Globus pallidus (tissue), 1 donor: ENCODE data around the gene TNS4.

Experiments used
- DNase-seq: peaks from one replicate; pipeline ENCODE4 v3.0.0-alpha.2; 2015; ENCODE audit warnings: low spot score

Gene TNS4

DNA sequence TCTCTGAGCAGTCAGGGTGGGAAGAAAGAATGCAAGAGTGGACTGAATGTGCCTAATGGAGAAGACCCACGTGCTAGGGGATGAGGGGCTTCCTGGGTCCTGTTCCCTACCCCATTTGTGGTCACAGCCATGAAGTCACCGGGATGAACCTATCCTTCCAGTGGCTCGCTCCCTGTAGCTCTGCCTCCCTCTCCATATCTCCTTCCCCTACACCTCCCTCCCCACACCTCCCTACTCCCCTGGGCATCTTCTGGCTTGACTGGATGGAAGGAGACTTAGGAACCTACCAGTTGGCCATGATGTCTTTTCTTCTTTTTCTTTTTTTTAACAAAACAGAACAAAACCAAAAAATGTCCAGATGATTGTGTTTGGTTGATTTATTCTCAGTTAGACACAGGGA lies 44.1 kb downstream of the TNS4 start:
- DNase-seq, result no peak

DNA sequence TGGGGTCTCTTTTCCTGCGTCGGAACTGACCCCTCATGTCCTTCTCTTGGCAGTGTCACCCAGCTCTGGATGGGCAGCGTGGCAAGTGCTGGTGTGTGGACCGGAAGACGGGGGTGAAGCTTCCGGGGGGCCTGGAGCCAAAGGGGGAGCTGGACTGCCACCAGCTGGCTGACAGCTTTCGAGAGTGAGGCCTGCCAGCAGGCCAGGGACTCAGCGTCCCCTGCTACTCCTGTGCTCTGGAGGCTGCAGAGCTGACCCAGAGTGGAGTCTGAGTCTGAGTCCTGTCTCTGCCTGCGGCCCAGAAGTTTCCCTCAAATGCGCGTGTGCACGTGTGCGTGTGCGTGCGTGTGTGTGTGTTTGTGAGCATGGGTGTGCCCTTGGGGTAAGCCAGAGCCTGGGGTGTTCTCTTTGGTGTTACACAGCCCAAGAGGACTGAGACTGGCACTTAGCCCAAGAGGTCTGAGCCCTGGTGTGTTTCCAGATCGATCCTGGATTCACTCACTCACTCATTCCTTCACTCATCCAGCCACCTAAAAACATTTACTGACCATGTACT lies 44.9 kb downstream of the TNS4 start:
- no peak for DNase-seq

DNA sequence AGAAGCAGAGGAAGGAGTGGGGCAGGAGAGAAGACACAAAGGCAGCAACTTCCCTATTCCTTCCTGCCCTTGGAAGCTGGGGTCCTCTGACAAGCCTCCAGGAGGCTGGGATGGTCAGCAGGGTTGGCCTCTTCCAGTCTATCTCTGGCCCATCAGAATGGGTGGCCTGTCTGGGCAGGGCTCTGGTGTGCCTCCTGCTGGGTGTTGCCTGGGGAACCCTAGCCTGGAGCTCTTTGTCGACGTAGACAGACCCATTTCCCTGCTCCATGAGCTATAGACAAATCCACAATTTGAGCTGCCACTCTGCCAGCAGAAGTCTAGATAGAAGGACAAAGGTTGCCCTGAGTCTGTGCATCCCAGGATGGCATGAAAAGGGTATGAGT lies 46.8 kb downstream of the TNS4 start:
- DNase-seq, result no peak

DNA sequence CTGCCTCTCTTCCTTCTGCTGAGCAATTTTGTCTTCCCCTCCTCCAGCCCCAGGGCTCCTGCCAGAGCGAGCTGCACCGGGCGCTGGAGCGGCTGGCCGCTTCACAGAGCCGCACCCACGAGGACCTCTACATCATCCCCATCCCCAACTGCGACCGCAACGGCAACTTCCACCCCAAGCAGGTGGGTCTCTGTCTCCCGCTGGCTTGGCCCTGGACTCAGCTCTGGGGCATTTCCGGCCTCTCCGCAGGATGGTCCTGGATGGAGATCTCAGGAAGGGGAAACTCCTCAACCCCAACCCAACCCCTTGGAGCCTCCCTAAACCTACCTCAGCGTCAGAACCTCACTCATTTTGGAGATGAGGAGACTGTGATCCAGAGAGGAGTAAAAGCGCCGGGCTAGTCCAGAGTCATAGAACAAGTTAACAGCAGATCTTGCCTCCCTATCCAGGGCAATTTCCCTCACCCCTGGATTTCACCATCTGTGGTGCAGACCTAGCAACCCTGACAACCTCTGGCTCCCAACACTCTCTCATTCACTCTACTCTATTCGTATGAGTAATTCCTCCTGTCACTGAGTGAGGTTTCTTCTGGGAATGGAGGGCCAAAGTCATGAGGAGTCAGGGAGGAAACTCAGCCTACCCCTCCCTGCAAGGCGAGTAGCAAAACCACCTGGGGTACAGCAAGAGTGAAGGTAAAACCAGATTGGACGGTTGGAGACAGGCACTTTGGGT lies 47.4 kb downstream of the TNS4 start:
- no peak for DNase-seq

DNA sequence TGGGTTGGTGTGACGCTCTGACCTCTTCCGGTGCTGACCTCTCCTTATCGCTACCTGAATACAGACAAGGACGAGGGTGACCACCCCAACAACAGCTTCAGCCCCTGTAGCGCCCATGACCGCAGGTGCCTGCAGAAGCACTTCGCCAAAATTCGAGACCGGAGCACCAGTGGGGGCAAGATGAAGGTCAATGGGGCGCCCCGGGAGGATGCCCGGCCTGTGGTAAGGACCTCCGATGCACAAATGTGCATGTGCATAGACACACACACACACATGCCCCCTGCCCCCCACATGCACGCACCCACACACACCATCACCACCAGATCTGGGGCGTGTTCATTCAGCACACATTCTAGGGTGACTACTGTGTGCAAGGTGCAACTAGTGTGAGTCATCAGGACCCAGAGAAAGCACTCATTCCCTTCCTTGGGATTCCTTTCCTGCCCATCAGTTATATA lies 48.5 kb downstream of the TNS4 start:
- no peak for DNase-seq

DNA sequence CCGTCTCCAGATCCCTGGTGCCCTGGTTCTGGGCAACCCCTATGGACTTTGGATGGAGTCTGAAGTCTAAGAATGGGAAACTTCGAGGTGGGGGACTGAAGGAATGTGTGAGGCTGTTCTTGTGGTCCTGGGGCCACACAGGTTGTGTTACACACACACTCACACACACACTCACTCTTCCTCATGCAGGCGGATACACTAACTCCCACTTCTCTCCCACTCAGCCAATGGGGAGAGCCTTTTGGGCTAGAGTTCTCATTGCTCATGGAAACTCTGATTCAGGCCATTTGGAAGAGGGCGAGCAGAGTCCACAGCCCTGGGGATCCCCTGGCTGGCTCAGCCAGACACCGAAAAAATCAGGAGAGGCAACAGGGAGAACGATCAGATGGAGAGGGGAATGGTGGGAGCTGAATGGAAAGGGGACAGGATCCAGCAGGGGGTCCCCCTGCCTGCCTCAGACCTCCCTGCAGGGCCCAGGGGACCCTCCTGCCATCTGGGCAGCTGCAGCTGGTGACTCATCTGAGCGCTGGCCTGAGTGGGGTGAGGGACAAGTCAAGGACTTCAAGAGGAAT lies 49.1 kb downstream of the TNS4 start:
- DNase-seq, result no peak

DNA sequence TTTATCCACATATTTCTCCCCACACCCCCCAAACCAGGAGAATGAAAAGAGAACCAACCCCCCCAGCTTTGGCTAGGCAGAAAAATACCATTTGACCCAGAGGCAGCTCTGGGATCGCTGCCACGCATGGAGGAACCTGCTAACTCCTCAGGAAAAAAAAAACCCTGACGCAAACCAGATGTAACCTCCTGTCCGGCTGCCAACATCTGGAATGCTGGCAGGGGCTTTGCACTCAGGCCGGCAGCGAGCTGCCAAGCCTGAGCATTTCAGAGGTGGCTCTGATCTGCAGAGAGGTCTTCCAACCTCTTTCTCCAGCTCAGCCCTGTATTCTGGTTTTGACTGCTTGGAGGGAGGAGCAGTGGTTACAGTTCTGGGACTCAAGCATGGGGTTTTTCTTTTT lies 50.0 kb downstream of the TNS4 start:
- DNase-seq, result no peak

DNA sequence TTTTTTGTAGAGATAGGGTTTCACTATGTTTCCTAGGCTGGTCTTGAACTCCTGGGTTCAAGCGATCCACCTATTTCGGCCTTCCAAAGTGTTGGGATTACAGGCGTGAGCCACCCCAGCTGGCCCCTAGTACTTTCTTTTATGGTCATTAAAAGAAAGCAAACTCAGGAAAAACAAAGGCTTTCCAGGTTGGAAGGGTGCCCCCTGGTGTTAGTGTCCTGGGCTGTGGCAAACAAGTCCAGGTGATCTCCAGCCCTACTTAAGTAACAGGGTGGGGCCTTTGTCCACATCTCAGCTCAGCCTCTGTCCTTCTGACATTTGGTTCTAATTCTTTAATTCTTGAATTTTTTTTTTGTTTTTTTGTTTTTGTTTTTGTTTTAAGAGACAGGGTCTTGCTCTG lies 51.2 kb downstream of the TNS4 start:
- no peak for DNase-seq

DNA sequence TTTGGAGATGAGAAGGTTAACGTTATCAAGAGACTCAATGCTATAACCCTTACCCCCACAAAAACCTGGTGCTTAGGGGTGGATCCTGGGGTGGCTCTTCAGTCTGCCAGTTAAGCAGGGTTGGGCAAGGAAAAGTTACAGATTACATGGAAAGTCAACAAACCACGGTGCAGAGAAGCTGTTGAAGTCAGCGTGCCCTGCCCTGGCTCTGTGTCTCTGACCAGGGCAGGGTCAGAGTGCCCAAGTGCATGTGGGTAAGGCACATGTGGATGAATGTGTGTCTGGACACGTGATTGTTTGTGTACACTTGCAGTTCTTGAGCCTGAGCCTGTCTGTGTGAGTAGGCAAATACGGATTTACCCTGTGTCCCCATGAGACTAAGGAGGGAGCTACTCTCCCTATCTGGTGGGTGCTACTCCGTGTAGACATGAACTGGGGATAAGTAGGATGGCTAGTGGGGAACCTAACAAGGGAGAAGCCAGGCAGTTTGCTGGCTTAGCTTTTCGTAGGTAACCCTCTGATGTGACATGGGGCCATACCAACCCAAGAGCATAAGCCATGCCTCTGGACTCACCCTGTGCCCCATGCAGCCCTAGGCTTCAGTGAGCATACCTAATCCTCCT lies 52.7 kb downstream of the TNS4 start:
- DNase-seq, result no peak

DNA sequence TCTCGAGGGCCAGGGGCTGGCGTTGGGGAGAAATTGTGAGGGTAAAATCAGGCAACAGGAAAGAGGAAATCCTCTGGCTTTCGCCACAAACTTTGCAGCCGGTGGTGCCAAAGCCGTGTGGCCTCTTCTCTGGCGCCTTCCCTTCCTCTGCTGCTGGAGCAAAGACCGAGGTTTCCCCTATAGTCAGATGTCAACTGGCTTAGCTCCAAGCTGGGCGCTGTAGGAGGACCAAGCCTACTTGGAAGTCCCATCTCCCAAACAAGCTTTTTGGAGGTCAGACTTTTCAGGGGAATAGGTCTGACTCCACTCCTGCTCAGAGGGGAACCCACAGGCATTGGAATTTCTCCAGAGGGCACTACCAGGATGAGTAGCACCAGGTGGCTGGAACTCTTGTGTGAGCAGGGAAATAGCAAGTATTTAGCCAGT lies 53.2 kb downstream of the TNS4 start:
- DNase-seq, result no peak

DNA sequence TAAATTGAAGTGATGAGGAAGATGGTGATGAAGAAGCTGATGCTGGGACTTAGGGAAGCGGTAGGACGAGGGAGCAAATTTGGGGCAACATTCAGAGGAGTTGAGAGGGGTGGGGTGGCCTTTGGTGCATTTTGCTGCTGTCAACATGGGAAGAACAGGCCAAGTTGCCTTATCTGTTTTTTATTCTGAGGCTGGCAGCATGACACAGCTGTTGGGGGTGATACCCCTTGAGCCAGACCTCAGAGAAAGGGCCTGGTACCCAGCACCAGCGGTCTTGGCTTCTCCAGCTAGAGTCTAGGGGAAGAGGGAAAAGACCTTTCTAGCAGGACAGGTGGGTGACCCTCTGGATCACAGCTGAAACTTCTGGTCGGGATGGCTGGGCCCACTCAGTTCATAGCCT lies 53.6 kb downstream of the TNS4 start:
- no peak for DNase-seq

DNA sequence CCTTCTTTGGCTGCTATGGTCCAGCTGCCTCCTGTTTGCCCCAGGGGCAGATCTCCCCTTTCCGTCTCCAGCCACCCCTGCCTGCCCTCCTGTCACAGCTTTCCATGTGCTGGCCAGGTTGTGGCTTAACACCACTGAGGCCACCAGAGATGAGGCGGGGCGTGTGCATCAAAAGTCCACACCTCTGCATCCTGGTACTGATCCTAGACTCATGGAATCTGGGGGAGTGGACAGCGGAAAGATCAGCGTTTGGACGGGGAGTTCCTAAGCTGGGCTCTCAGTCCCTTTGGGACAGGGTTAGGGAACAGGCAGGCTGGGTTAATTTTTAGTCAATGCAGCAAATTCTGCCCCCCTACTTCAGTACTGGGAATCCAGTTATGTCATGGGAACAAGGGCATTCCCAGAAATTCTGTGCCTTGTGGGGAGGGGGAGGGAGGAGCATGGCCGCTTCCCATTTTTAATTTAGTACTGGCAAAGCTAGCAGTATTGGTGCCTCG lies 54.2 kb downstream of the TNS4 start:
- DNase-seq, result no peak

DNA sequence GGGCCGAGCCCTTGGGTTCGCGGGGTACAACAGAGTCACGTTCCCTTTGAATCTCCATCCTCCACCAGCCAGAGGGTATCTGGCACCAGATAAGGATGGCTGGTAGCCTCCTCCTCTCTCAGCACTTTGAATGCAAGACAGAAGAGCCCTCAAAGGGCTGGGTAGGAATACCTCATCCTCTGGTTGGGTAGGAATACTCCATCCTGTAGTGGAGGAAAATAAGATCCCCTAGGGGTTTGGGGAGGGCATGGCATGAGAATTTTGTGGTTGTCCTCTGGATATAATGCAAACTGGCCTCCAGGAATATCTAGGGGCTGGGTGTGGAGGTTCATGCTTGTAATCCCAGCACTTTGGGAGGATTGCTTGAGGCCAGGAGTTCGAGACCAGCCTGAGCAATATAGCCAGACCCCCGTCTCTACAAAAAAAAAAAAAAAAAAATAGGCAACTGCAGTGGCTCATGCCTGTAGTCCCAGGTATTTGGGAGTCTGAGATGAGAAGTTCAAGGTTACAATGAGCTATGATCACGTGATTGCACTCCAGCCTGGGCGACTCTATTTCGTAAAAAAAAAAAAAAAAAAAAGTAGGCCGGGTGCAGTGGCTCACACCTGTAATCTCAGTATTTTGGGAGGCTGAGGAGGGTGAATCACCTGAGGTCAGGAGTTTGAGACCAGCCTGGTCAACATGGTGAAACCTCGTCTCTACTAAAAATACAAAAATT lies 55.5 kb downstream of the TNS4 start:
- DNase-seq, result no peak

DNA sequence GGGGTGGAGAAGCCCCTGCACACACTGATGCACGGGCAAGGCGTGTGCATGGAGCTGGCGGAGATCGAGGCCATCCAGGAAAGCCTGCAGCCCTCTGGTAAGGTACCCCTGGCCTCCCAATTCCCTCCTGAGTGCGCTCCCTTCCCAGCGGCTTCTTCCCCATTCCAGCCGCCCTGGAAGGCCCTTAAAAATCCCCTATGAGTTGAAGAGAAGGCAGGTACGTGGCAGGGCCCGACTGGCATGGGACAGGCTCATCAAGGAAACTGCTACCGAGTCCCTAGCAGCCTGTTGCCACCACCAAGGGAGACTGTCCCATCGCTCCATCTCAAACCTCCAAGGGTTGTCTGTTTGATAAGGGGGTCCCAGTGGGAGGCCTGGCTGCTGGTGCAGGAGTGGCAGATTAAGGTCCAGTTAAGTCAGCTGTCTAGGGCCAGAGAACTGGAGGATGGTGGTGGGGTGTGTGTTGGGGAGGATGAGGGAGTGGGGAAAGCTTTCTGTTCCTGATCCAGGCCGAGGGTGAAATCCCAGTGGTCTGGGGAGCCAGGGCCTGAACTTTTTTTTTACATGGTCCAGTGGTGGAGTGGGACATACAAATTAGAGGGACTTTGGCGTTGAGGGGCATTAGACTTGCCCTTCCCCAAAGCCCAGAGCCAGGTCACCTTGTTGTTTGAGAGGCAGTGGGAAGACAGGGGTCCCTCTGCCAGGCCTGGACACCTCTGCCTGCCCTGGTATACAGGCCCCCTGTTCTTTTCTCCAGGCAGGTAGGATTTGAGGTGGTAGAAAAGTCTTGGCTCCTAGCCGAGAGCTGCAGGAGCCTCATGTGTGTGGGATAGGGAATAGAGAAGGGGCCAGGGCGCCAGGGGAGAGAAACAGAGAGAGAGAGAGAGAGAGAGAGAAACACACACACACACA lies 57.2 kb downstream of the TNS4 start:
- no peak for DNase-seq

DNA sequence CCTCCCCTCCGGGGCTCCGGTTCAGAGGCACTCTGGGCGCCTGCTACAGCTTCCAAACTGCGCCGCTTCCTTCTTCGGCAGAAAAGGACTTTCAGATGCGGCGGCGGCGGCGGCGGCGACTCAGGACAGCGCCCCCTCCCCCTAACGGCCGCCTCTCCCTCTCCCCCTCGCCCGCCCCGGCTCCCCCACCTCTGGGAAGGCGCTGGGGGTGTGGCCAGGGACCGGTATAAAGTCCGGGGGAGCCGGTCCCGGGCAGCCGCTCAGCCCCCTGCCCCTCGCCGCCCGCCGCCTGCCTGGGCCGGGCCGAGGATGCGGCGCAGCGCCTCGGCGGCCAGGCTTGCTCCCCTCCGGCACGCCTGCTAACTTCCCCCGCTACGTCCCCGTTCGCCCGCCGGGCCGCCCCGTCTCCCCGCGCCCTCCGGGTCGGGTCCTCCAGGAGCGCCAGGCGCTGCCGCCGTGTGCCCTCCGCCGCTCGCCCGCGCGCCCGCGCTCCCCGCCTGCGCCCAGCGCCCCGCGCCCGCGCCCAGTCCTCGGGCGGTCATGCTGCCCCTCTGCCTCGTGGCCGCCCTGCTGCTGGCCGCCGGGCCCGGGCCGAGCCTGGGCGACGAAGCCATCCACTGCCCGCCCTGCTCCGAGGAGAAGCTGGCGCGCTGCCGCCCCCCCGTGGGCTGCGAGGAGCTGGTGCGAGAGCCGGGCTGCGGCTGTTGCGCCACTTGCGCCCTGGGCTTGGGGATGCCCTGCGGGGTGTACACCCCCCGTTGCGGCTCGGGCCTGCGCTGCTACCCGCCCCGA lies 58.0 kb downstream of the TNS4 start, which contains the start of gene IGFBP4:
Gene IGFBP4 (plus strand): TSS at position 255 of the 792 bp plus-strand sequence. CDS start 286 bp downstream, at position 541.
- DNase-seq, result peak; percentile 43

DNA sequence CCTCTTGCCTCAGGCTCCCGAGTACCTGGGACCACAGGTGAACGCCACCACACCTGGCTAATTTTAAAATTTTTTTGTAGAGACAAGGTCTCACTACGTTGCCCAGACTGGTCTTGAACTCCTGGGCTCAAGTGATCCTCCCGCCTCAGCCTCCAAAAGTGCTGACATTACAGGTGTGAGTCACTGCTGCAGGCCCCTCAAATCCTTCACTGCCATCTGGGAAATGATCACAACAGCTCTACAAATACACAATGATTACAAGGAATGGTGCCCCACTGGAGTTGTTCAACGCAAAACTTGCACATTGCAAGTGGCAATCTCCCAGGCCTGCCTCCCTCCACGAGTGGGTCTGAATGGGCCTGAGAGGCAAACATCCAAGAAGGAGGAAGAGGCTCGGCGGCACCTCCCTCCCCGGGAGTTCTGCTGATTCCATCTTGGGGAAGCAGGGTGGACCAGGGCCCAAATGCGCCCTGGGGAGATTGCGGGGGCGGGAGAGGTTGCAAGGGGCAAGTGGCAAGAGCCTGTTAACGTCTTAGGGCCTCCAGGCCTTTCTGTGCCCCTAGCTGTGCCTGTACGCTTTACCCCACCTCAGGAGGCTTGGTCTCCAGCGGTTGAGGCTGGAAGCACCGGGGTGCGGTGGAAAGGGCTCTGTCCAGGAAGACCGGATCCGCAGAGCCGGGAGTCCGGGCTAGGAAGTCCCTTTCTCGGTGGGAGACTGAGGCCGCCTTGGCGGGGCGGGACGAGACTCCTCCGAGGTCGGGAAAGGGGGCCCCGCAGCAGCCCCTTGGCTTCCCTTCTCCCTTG lies 58.8 kb downstream of the TNS4 start:
- no peak for DNase-seq

DNA sequence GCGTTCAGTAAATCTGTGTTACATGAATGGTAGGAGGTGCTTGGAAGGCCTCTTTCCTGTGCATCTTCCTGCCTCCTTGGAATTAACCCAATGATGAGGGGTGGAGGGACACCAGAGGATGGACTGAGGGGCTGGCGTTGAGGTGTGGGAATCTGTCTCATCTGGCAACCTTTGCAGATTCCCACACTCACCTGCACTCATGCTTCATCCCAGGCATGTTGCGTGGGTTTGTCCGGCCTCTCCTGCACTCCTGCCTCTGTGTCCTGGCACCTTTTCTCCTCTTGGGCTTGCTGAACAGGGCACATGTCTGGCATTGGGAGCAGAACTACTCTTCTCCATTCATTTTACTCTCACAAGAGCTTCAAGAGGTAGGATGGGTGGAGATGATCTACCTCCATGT lies 61.3 kb downstream of the TNS4 start:
- no peak for DNase-seq

DNA sequence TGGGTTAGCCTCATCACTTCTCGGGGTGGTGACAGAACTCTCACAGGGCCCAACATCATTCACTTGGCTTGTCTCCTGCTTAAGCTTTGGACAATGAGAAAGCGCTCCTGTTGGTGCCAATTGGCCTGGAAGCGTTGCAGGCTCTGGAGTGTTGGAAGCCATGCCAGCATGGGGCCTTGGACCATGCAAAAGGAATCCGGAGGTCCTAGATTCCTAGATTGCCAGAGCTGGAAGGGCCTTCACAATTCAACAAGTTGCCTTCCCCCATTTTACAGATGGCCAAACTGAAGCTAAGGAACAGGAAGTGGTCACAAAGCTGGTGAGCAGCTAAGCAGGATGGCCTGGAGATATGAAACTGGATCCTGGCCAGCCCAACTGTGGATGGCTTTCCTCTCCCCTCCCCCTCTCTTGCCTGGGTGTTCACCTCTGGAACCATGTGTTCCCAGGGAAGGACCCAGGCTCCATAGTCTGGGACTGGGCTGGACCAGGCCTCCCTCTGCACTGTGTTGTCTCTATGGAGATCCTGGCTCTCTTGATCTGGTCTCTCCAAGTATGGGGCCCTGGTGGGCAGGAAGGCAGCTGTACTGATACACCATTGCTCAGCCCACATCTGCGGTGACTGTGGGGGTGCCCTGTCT lies 64.2 kb downstream of the TNS4 start:
- DNase-seq, result no peak

DNA sequence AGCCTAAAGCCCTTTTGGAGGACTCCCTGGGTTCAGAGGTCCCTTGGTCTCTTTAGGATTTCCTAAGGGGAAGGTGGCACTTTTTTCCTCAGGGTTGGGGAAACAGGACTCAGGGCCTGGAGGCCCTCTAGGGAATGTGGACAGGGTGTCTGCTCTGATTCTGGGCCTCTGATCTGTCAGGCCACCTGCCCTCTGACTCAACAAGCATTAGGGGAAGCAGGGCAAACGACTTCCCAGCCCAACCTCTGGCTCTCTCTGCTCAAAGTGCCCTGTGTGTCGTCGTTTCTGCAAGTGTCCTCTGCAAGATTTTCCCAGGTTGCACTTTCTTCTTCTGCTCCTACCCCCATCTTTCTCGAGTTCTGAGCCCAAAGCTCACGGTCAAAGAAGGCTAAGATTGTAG lies 64.8 kb downstream of the TNS4 start:
- DNase-seq, result no peak
